CD4-positive, alpha-beta memory T cell (primary cell): ENCODE data around the gene DAB1. TPM values are rescaled to one million over a fixed set of nuclear protein-coding genes. Genes with fewer than 3 reads are reported as not detected.

Source experiments
- CTCF ChIA-PET: fragments of 350-600 bp; sonication (Branson Sonifier 250); formaldehyde crosslinking; loops from one replicate; lab custom pipeline; 2021; ENCODE audit warnings: inconsistent platforms; ENCODE audit not compliant: partially characterized antibody; lab: Charles Lee
- POLR2A ChIA-PET: fragments of 350-600 bp; sonication (Branson Sonifier 250); formaldehyde crosslinking; loops from one replicate; lab custom pipeline; 2021; ENCODE audit not compliant: partially characterized antibody; lab: Charles Lee
- DNase-seq, 5 donors: peaks; one replicate each; pipeline versions ENCODE4 v3.0.0 to v3.0.0-alpha.2; 2020 to 2022; ENCODE audit warnings: mixed read lengths in 1 of 5
- H3K27ac ChIP-seq: one replicate; pipeline ENCODE4 v1.7.0; 2013; ENCODE audit warnings: low read depth, low read length
- H3K27me3 ChIP-seq: 2 replicates; pipeline ENCODE4 v1.7.0; 2013; ENCODE audit warnings: mild to moderate bottlenecking, low read length, moderate library complexity; ENCODE audit not compliant: insufficient read depth
- H3K36me3 ChIP-seq: 2 replicates; pipeline ENCODE4 v1.7.0; 2013; ENCODE audit warnings: mild to moderate bottlenecking, low read length, moderate library complexity; ENCODE audit not compliant: insufficient read depth
- H3K4me1 ChIP-seq: 2 replicates; pipeline ENCODE4 v1.7.0; 2013; ENCODE audit warnings: mild to moderate bottlenecking, low read length, moderate library complexity; ENCODE audit not compliant: insufficient read depth
- H3K4me3 ChIP-seq, 2 donors: one replicate each; pipeline ENCODE4 v1.7.0; 2013; ENCODE audit warnings: low read length in 2 of 2, mild to moderate bottlenecking in 1 of 2
- H3K9me3 ChIP-seq, 2 donors: one replicate each; pipeline ENCODE4 v1.7.0; 2013; ENCODE audit warnings: low read length in 2 of 2, control low read depth in 1 of 2; ENCODE audit not compliant: control insufficient read depth in 1 of 2
- H3K27ac Mint-ChIP-seq, 7 donors: one replicate each; pipeline ENCODE4 v1.8.0; 2020 to 2021; ENCODE audit warnings: mixed read lengths in 7 of 7, mild to moderate bottlenecking in 6 of 7, inconsistent platforms in 3 of 7, moderate library complexity in 3 of 7
- H3K27me3 Mint-ChIP-seq, 2 donors: one replicate each; pipeline ENCODE4 v1.8.0; 2020 to 2021; ENCODE audit warnings: mixed read lengths in 2 of 2
- H3K36me3 Mint-ChIP-seq, 2 donors: one replicate each; pipeline ENCODE4 v1.8.0; 2020 to 2021; ENCODE audit warnings: mixed read lengths in 2 of 2, inconsistent platforms in 1 of 2, mild to moderate bottlenecking in 1 of 2
- H3K4me1 Mint-ChIP-seq, 4 donors: one replicate each; pipeline ENCODE4 v1.8.0; 2020 to 2021; ENCODE audit warnings: mixed read lengths in 4 of 4, mild to moderate bottlenecking in 1 of 4
- H3K4me3 Mint-ChIP-seq, 8 donors: one replicate each; pipeline ENCODE4 v1.8.0; 2020 to 2021; ENCODE audit warnings: mixed read lengths in 8 of 8, mild to moderate bottlenecking in 7 of 8, moderate library complexity in 6 of 8, inconsistent platforms in 3 of 8
- H3K9me3 Mint-ChIP-seq, 8 donors: one replicate each; pipeline ENCODE4 v1.8.0; 2020 to 2021; ENCODE audit warnings: mixed read lengths in 8 of 8, mild to moderate bottlenecking in 5 of 8, inconsistent platforms in 3 of 8, moderate library complexity in 1 of 8
- intact Hi-C: fragments of 100-400 bp; cut with micrococcal nuclease; formaldehyde crosslinking; loops from one replicate; pipeline ENCODE4 v1.15.1; 2023
- polyA plus RNA-seq, 2 donors: library from polyadenylated mRNA; unstranded; fragments of 300-500 nt; fragmentation: Illumina TruSeq; gene quantifications; one replicate each; pipeline ENCODE4 v1.2.3, GENCODE V29; 2021
- total RNA-seq, 2 experiments: library from RNA; stranded (reverse); gene quantifications; one replicate each; pipeline ENCODE4 v1.2.3, GENCODE V29; 2021

The DAB1 gene
- total and polyA plus RNA-seq, 4 experiments from 2014 or later, result 1.5 to 3.9 (median 3.2) TPM

GRCh38 chr1:57003398-57004139 is 420.3 kb downstream of the DAB1 start:
- H3K36me3 Mint-ChIP-seq, result peaks cover 0 to 9% of the 10 kb centered on the region in 2 donors
- no peak overlapping the region for H3K27ac Mint-ChIP-seq
- Histone ChIP-seq H3K36me3 (no peaks in the 10 kb centered on the region), H3K4me3 (no peak overlapping the region), H3K27me3 (no peaks in the 10 kb centered on the region), H3K27ac (no peak overlapping the region), H3K4me1 (no peaks in the 10 kb centered on the region), H3K9me3 (no peaks in the 10 kb centered on the region)
- no peaks in the 10 kb centered on the region for H3K4me1 Mint-ChIP-seq
- no peaks in the 10 kb centered on the region for H3K27me3 Mint-ChIP-seq
- H3K9me3 Mint-ChIP-seq, result peaks cover 0 to 2% (median 0%) of the 10 kb centered on the region in 8 donors
- intact Hi-C loops, result no loop called here
- no peak overlapping the region for H3K4me3 Mint-ChIP-seq
- no peak for DNase-seq
- ChIA-PET POLR2A (no interaction called here), CTCF (interaction anchor here (1.3 kb wide), 1 partner anchor 14 kb away, joined by 3 read pairs; no protein-coding TSS in a partner anchor)

- no peak overlapping the region for H3K4me3 Mint-ChIP-seq
- no peak overlapping the region for H3K27ac Mint-ChIP-seq
- intact Hi-C loops, result no loop called here
- DNase-seq, result no peak
- no peak overlapping the region for H3K27ac ChIP-seq
- no peaks in the 10 kb centered on the region for H3K4me1 Mint-ChIP-seq
- no peaks in the 10 kb centered on the region for H3K27me3 Mint-ChIP-seq
- ChIA-PET CTCF (no interaction called here), POLR2A (no interaction called here)
- no peak overlapping the region for H3K4me3 ChIP-seq
- peaks cover 0 to 2% (median 0%) of the 10 kb centered on the region in 8 donors for H3K9me3 Mint-ChIP-seq
- no peaks in the 10 kb centered on the region for H3K36me3 ChIP-seq
- H3K36me3 Mint-ChIP-seq, result peaks cover 0 to 22% of the 10 kb centered on the region in 2 donors
- H3K27me3 ChIP-seq, result no peaks in the 10 kb centered on the region
- no peaks in the 10 kb centered on the region for H3K9me3 ChIP-seq
- no peaks in the 10 kb centered on the region for H3K4me1 ChIP-seq
Observed at GRCh38 chr1:56995414-56996100, 428.3 kb downstream of the DAB1 start.

GRCh38 chr1:56993475-56993874 is 430.4 kb downstream of the DAB1 start:
- ChIA-PET POLR2A (no interaction called here), CTCF (no interaction called here)
- Histone ChIP-seq H3K36me3 (no peaks in the 10 kb centered on the region), H3K4me1 (no peaks in the 10 kb centered on the region), H3K27ac (no peak overlapping the region), H3K4me3 (no peak overlapping the region), H3K9me3 (no peaks in the 10 kb centered on the region), H3K27me3 (no peaks in the 10 kb centered on the region)
- H3K4me1 Mint-ChIP-seq, result no peaks in the 10 kb centered on the region
- no peak overlapping the region for H3K4me3 Mint-ChIP-seq
- no peaks in the 10 kb centered on the region for H3K27me3 Mint-ChIP-seq
- no peak overlapping the region for H3K27ac Mint-ChIP-seq
- peaks cover 0 to 22% of the 10 kb centered on the region in 2 donors for H3K36me3 Mint-ChIP-seq
- DNase-seq, result no peak
- peaks cover 0 to 2% (median 0%) of the 10 kb centered on the region in 8 donors for H3K9me3 Mint-ChIP-seq
- intact Hi-C loops, result no loop called here

GRCh38 chr1:56992318-56993125 is 431.3 kb downstream of the DAB1 start:
- H3K4me3 ChIP-seq, result no peak overlapping the region

GRCh38 chr1:56991576-56991975 is 432.3 kb downstream of the DAB1 start:
- intact Hi-C loops, result no loop called here

More at GRCh38 chr1:56992318-56993125, 431.3 kb downstream of the DAB1 start:
- Mint-ChIP-seq H3K4me3 (no peak overlapping the region), H3K4me1 (no peaks in the 10 kb centered on the region), H3K27ac (no peak overlapping the region), H3K9me3 (peaks cover 0 to 2% (median 0%) of the 10 kb centered on the region in 8 donors), H3K27me3 (no peaks in the 10 kb centered on the region), H3K36me3 (peaks cover 0 to 16% of the 10 kb centered on the region in 2 donors)
- Histone ChIP-seq H3K27me3 (no peaks in the 10 kb centered on the region), H3K9me3 (no peaks in the 10 kb centered on the region), H3K27ac (no peak overlapping the region), H3K4me1 (no peaks in the 10 kb centered on the region), H3K36me3 (no peaks in the 10 kb centered on the region)
- POLR2A ChIA-PET, result no interaction called here
- no peak for DNase-seq
- intact Hi-C loops, result no loop called here
- CTCF ChIA-PET, result no interaction called here

GRCh38 chr1:56986397-56986796 is 437.5 kb downstream of the DAB1 start:
- no peaks in the 10 kb centered on the region for H3K4me1 Mint-ChIP-seq
- POLR2A ChIA-PET, result no interaction called here

More at GRCh38 chr1:56991576-56991975, 432.3 kb downstream of the DAB1 start:
- Mint-ChIP-seq H3K27me3 (no peaks in the 10 kb centered on the region), H3K4me3 (no peak overlapping the region), H3K9me3 (peaks cover 0 to 2% (median 0%) of the 10 kb centered on the region in 8 donors), H3K27ac (no peak overlapping the region), H3K36me3 (peaks cover 0 to 16% of the 10 kb centered on the region in 2 donors), H3K4me1 (no peaks in the 10 kb centered on the region)
- no peaks in the 10 kb centered on the region for H3K36me3 ChIP-seq
- no peak for DNase-seq
- H3K4me3 ChIP-seq, result no peak overlapping the region
- no peaks in the 10 kb centered on the region for H3K27me3 ChIP-seq
- H3K9me3 ChIP-seq, result no peaks in the 10 kb centered on the region
- ChIA-PET POLR2A (no interaction called here), CTCF (no interaction called here)
- H3K27ac ChIP-seq, result no peak overlapping the region
- H3K4me1 ChIP-seq, result no peaks in the 10 kb centered on the region

DNA sequence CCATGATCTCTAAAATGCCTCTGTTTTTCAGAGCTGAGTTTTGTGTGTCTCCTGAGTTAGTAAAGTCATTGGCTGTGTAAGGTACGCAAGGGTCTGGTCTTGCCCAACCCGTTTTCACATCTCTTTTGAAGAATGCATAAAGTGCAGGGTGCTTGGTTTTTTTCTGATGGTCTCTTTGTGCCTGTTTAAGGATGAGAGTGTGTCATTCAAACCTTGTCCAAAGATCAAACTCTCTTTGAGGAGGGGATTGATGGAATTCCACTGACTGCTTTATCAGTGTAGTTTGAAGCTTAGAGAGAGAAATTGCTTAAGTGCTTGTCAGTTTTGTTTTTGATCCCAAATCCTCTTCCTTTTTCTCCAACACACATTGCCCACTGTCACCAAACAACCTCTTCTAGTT is 438.0 kb downstream of the DAB1 start:
- Histone ChIP-seq H3K4me3 (no peak overlapping the region), H3K4me1 (no peaks in the 10 kb centered on the region), H3K9me3 (no peaks in the 10 kb centered on the region), H3K27me3 (no peaks in the 10 kb centered on the region), H3K36me3 (no peaks in the 10 kb centered on the region), H3K27ac (no peak overlapping the region)
- Mint-ChIP-seq H3K36me3 (no peaks in the 10 kb centered on the region), H3K27ac (no peak overlapping the region), H3K4me3 (no peak overlapping the region), H3K4me1 (no peaks in the 10 kb centered on the region), H3K9me3 (peaks cover 0 to 2% (median 0%) of the 10 kb centered on the region in 8 donors), H3K27me3 (peaks cover 0 to 2% of the 10 kb centered on the region in 2 donors)
- ChIA-PET CTCF (no interaction called here), POLR2A (no interaction called here)
- intact Hi-C loops, result no loop called here
- DNase-seq, result no peak

More at GRCh38 chr1:56986397-56986796, 437.5 kb downstream of the DAB1 start:
- H3K4me1 ChIP-seq, result no peaks in the 10 kb centered on the region
- Mint-ChIP-seq H3K27ac (no peak overlapping the region), H3K4me3 (no peak overlapping the region), H3K27me3 (peaks cover 0 to 1% of the 10 kb centered on the region in 2 donors), H3K36me3 (no peaks in the 10 kb centered on the region), H3K9me3 (peaks cover 0 to 2% (median 0%) of the 10 kb centered on the region in 8 donors)
- H3K36me3 ChIP-seq, result no peaks in the 10 kb centered on the region
- intact Hi-C loops, result no loop called here
- no peaks in the 10 kb centered on the region for H3K27me3 ChIP-seq
- no peak for DNase-seq
- H3K9me3 ChIP-seq, result no peaks in the 10 kb centered on the region
- CTCF ChIA-PET, result no interaction called here
- no peak overlapping the region for H3K4me3 ChIP-seq
- no peak overlapping the region for H3K27ac ChIP-seq
